ENCODE results near the gene CNIH1. TPM values are rescaled to one million over a fixed set of nuclear protein-coding genes. Genes with fewer than 3 reads are reported as not detected.

The CNIH1 gene
- total RNA-seq, 1 experiment from 2014 or later: 80.7 TPM

GRCh38 chr14:54481695-54482094 lies 40.5 kb upstream of the CNIH1 start:
- peaks cover 24% of the 10 kb centered on the region for H3K36me3 Mint-ChIP-seq
- no peaks in the 10 kb centered on the region for H3K9me3 Mint-ChIP-seq
- ChIA-PET POLR2A (no interaction called here), CTCF (interaction anchor here (0.8 kb wide), 1 partner anchor 291 kb away, joined by 3 read pairs; no protein-coding TSS in a partner anchor)
- H3K4me3 Mint-ChIP-seq: no peak overlapping the region
- TF ChIP-seq ZNF532 (CRISPR knock-in tag; IDR thresholded peaks at IDR 0.05; ENCODE audit: borderline replicate concordance): no peak
- no peak for TF ChIP-seq NFYB (CRISPR knock-in tag; conservative IDR thresholded peaks at IDR 0.05; ENCODE audit: low read depth)
- no peak for TF ChIP-seq NFE2L1 (CRISPR knock-in tag; IDR thresholded peaks at IDR 0.05)
- no peak overlapping the region for H3K27ac Mint-ChIP-seq
- DNase-seq (ENCODE audit: low spot score): no peak
- ATAC-seq: no peak
- peaks cover 14% of the 10 kb centered on the region for H3K4me1 Mint-ChIP-seq
- H3K27me3 Mint-ChIP-seq (ENCODE audit: low read depth): no peaks in the 10 kb centered on the region

- CTCF ChIA-PET: no interaction called here
- POLR2A ChIA-PET: no interaction called here
- ATAC-seq (no peak), DNase-seq (ENCODE audit: low spot score) (no peak)
- no peaks in the 10 kb centered on the region for H3K9me3 Mint-ChIP-seq
- peaks cover 7% of the 10 kb centered on the region for H3K4me1 Mint-ChIP-seq
- H3K27me3 Mint-ChIP-seq (ENCODE audit: low read depth): no peaks in the 10 kb centered on the region
- H3K27ac Mint-ChIP-seq: no peak overlapping the region
- no peak overlapping the region for H3K4me3 Mint-ChIP-seq
- no peak for TF ChIP-seq ZNF138 (CRISPR knock-in tag; conservative IDR thresholded peaks at IDR 0.05)
- TF ChIP-seq OVOL2 (CRISPR knock-in tag; IDR thresholded peaks at IDR 0.05; ENCODE audit: borderline replicate concordance): no peak
- no peak for TF ChIP-seq FOXK1 (CRISPR knock-in tag; IDR thresholded peaks at IDR 0.05)
- no peak for TF ChIP-seq ZNF512 (CRISPR knock-in tag; IDR thresholded peaks at IDR 0.05; ENCODE audit: borderline replicate concordance)
- TF ChIP-seq HMGXB4 (CRISPR knock-in tag; IDR thresholded peaks at IDR 0.05): no peak
- TF ChIP-seq ZNF281 (CRISPR knock-in tag; IDR thresholded peaks at IDR 0.05): no peak
- no peak for TF ChIP-seq E2F4 (CRISPR knock-in tag; IDR thresholded peaks at IDR 0.05; ENCODE audit: borderline replicate concordance, low read depth)
- TF ChIP-seq ZMAT4 (CRISPR knock-in tag; IDR thresholded peaks at IDR 0.05): no peak
- TF ChIP-seq PREB (CRISPR knock-in tag; IDR thresholded peaks at IDR 0.05; ENCODE audit: borderline replicate concordance): no peak
- no peak for TF ChIP-seq FOXP1 (CRISPR knock-in tag; IDR thresholded peaks at IDR 0.05; ENCODE audit: borderline replicate concordance)
- TF ChIP-seq CBFB (CRISPR knock-in tag; IDR thresholded peaks at IDR 0.05; ENCODE audit: low read depth): no peak
- TF ChIP-seq NR2C2 (CRISPR knock-in tag; IDR thresholded peaks at IDR 0.05): no peak
- no peak for TF ChIP-seq ZNF396 (CRISPR knock-in tag; IDR thresholded peaks at IDR 0.05; ENCODE audit: borderline replicate concordance)
- H3K36me3 Mint-ChIP-seq: peaks cover 24% of the 10 kb centered on the region
Measured at GRCh38 chr14:54480830-54481562, 39.8 kb upstream of the CNIH1 start.

All from WTC11 (cell line).